Renal pelvis (tissue), 4 donors: Measurements from ENCODE around the gene PKIG. TPM values are rescaled to one million over a fixed set of nuclear protein-coding genes. Genes with fewer than 3 reads are reported as not detected.

Source experiments
- DNase-seq: peaks from one replicate; pipeline ENCODE4 v3.0.0-alpha.2; 2013
- polyA plus RNA-seq, 3 donors: library from polyadenylated mRNA; unstranded; fragments of 120-200 nt; gene quantifications; one replicate each; pipeline ENCODE4 v1.2.1, GENCODE V29; 2013; ENCODE audit not compliant: insufficient read length in 3 of 3

The PKIG gene
- polyA plus RNA-seq, 3 donors = 62.9 to 69.9 (median 67.1) TPM

DNA sequence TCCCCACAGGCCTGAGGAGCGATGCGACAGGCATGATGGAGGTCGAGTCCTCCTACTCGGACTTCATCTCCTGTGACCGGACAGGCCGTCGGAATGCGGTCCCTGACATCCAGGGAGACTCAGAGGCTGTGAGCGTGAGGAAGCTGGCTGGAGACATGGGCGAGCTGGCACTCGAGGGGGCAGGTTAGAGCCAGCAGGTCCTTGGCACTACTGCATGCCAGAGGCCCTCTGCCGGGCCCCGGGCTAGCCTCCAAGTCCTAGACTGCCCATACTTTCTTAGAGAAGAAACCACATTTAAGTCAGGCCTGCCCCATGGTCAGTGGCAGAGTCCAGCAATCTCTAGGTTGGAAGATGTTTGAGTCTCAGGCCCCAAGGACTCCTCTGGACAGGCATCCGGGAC, 32.1 kb downstream of the PKIG start:
- no peak for DNase-seq

DNA sequence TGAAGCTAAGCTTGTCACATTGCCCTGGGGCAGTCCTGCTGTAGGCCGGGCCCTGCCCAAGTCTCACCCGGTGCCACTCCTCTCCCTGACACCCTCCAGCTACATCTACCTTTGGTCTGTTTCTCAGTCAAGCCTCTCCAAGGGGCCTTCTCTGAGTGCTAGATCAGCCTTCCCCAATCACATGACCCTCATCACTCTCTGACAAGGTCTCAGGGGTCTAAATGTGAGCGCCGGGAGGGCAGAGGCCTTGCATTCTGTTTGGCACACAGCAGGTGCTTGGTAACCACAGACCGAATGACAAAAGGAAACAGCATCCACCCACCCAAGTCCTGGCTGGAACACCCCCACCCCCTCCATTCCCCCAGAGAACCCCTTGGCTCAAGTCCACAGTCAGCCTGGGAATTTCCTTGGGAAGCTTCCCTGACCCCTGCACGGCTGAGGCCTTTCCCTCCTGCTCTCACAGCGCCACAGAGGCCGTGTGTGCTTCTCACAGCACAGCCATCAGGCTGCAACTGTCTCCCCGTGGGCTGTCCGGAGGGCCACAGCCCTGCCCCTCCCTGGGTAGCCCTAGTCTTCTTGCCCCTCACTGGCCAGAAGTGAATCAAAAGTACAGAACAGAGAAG, 32.9 kb downstream of the PKIG start:
- DNase-seq = no peak

DNA sequence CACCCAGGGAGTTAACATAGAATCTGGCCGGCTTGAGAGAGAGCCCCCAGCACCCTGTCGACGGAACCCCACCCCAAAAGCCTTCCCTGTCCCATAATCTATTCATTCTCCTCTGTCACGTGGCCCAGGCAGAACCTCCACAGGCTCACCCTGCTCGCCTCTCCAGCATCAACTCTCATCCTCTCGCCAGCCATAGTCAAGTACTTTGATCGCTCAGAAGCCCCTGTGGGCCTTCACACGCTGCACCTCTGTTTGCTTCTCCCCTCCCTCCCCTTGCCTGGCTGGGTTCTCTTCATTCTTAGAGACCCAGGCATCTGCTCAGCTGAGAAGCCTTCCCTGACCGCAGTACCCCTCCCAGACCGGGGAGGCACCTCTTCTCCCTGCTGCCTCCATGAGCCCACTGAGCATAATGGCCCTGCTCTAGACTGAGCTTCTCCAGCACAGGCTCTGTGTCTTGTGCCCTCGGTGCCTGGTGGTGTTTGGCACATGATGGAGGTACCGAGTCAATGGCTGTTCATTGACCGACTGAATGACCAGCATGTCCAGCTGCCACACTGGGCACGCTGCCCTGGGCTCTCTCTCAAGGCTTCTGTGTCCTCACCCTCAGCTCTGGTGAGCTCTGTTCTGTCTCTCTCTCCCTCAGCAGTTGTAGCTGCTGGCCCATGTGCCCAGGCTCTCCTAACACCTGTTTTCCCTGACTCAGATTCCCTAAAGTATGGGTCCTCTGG, 33.7 kb downstream of the PKIG start:
- DNase-seq = no peak

DNA sequence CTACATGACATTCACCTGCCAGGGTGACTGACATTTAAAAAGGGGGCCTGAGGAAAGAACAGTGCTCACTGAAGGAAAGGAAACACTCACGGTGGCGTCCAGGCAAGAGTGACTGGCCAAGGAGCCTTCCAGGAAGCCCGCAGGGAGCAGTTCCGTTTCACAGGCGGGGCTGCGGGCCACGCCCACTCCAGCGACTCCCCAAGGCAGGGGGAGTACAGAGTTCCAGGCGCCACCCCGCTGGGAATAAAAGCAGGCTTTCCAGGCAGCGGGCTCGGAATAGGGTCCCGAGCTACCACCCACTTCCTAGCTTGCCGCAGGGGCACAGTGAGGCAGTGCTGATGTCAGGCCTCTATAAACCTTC, 34.2 kb downstream of the PKIG start:
- no peak for DNase-seq

DNA sequence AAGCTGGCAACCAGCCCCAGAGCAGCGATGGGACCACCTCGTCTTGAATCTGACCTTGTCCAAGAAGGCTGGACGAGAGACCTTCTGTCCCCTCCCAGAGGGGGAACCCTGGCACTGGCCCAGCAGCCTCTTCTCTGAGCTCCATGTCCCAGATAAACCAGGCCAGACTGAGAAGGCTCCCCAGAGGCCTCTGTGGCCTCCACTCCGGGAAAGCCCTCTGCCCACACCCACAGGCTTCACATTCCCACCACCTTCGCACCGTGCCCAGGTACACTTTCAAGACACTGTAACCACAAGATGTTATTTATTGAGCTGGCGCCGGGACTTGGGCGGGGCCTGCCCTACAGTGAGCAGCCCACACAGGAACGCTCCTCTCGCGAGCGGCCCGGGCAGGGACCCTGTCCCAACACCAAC, 35.9 kb downstream of the PKIG start:
- DNase-seq = no peak

DNA sequence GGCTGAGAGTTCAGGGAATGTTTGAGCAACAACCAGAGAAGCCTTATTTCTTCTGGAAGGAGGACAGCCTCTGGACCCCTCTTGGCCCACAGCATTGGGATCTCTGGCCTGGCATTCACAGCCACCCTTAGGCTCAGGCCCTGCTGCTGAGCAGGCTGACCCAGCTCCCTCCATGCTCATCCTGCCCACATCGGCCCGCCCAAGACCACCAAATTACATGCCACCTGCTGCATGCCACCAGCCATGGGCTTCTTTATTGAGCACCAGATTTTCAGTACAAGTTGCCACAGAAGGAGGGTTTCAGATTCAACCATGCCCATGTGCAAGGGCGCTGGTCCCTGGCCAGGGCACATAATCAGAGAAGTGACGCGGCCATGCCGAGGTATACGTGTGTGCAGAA, 36.9 kb downstream of the PKIG start:
- DNase-seq = no peak

DNA sequence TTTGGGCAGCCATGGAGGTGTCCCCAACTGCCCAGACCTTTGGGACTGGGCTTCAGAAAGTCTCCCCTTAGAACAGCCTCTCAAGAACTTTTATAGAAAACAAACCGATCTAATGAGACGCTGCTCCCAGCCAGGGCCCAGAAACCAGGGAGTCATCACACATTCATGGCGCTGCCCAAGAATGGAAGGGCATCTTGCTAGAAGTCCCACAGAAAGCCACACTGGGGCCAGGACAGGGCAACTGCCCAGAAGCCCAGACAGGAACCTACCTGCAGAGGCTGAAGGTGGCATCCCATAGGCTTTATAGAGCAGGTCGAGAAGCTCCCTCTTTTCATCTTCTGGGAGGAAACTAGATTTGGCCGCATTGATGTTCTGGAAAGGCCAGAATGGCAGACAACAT, 37.7 kb downstream of the PKIG start:
- no peak for DNase-seq

DNA sequence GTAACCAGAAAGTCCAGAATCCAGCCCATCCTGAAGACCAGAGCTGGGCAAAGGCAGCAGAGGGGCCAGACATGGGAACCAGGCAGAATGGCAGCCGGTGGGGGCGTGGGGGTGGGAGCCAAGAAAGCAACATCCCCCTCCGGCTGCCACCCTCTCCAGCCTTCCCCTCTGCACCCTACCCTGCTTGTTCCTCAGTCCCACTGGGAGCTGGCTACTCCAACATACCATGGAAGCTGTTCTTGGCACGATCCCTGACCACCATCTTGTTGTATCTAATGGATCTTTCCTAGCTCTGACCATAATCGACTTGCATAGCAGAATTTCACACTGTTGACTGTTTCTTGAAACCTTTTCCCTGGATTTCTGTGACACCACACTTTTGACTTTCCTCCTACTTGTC, 38.9 kb downstream of the PKIG start:
- DNase-seq = no peak

DNA sequence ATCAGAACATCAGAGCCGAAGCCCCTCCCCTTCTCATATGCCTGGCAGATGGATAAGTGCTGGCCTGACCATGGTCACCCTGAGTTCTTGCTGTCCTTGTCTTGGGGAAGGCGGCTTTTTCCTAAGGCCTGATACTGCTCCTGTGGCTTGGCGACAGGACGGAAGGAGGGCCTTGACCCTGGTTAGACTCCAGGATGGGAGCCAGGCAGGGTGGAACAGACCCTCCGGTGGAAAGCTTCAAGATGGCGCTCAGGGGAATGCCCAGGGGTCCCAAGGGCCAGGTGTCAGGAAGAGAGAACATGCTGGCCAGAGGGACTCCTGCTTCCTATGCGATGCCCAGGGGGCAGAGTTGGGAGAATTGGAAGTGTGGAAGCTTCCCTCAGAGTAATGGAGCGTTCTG, 39.6 kb downstream of the PKIG start:
- DNase-seq = no peak

DNA sequence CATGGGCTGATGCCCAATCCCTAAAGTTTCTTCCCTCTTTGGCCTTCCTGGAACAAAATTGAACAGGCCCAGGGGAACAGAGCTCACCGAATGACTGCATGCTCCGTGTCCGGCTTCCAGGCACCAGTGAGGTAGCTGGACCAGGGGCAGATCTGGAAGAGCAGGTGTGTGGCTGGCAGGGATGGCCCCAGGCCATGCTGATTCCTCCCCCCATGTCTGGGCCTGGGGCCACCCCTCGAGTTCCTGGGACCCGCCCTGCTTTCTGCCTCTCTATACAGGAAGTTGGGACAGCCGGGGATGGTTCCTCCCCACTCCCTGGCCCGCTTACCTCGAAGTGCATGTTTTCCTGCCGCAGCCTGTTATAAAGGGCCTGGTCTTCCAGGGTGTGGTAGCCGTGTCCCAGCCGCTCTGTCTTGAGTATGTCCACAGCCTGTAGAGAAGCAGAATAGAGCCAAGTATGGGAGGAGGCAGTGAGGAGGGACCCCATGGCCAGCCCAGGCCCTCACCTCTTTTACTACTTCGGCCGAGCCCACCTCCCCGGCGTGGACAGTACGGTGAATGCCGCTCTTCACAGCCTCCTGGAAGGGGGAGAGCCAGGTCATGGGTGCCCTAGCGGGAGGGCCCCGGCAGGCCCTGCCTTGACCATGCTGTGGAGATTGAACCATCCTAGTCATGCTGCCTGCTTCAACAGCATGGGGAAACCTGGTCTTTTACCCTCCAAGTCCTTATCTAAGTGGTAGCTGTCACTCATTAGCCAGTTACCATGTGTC, 40.3 kb downstream of the PKIG start:
- no peak for DNase-seq

DNA sequence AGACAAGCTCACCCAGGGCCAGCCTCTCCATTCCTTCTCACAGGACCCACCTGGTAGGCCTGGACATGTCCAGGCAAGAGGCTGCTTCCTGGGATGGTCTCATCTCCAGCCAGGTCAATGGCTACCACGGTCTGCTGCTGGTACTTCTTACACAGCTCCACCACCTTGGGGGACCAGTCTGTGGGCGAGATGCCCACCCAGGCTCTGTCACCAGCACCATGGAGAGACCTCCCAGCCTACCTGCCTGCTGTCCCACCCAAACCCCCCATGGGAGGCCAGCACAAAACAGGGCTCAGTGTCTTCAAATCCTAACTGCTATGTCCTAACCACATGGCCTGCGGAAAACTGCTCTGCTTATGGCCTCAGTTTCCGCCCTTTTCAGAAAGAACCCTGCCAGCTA, 41.8 kb downstream of the PKIG start:
- no peak for DNase-seq

DNA sequence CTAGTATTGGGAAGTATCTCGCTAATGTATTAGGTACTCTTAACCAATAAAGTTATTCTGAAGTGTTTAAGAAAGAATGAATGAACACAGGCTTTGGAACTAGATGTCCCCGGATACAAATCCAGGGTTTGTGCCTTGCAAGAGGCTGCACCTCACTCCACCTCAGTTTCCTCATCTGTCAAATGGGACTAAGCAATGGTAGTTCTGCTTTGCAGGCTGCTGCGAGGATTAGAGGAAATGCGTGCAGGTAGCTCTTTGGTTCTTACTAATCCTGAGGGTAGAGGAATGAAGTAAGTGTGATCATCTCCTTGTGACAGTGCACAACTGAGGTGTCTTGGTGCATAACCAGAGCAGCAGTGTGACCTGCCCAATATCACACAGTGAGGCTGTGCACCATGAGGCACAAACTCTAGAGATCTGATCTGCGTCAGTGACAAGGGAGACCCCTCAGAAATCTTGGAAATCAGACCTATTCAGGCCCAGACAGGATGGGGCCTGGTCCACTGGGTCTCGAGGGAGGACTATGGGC, 42.4 kb downstream of the PKIG start:
- no peak for DNase-seq

DNA sequence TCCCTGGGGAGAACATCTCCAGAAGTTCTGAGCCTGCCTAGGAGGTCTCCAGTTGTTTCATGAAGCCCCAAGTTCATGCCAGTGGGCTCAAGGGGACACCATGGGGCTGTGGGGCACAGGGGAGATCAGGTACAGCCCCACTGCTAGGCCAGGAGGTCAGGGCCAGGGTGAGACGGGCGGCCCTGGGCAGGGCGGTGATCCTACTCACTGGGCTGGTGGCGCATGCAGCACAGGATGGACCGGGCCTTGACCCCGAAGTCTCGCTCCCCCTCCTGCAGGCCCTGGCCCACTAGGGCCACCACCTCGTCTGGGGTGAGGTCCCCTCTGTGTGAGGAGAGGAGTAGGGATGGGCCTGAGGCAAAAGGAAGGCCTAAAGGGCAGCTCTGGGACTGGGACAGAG, 43.0 kb downstream of the PKIG start:
- DNase-seq = no peak

DNA sequence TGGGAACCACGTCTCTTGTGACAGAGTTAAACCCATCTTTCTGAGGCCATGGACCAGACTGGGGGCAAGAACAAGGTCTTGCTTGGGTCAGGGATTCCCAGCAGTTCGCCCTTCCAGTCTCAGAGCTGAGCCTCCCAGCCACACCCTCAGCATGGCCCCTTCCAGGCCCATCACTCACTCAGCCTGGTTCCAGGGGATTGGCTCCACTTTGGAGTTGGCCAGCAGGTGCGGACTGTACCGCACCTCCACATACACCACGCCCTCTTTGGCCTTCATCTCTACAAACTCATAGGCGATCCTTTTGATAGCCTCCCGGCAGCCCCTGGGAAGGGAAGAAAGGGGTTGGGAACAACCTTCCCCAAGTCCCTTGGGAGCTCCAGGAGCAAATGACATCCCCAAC, 43.9 kb downstream of the PKIG start:
- no peak for DNase-seq

DNA sequence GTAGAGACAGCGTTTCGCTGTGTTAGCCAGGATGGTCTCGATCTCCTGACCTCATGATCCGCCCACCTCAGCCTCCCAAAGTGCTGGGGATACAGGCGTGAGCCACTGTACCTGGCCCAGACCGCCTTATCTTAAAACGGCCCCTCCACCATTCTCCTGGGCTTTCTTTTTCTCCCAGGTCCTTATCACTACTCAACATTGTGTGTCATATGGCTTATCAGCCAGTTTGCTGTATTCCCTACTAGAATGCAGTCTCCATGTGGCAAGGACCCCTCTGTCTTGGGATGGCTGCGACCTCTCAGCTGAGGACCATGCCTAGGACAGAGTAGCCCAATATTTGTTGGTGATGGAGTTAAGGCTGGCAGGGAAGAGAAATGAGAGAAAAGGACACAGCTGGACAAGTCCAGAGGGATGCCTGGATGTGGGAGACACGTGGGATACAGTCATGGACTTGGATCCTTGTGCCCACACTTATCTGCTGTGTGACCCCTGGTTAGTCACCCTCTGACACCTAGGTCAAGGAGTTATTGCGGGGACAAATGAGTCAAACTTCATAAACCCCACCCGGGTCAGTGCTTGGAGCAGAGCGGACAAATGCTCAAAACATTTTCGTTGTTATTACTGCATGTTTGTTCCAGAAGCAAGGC, 45.1 kb downstream of the PKIG start:
- DNase-seq = no peak

DNA sequence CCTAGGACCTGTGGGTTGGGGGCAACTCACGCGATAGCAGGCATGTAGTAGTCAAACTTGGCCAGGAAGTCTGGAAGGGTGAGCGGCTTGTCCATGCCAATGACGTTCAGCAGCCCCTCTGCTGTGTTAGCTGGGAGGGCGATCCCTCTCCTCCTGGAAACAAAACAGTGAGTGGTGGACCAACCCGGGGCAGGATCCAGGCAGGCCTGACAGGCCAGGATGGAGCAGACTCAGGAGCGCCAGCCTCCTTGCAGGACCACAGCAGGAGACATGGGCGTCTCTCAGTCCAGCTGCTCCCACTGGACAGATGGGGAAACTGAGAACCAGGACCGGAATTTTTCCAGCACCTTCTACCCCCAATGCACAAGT, 46.6 kb downstream of the PKIG start:
- DNase-seq = no peak

DNA sequence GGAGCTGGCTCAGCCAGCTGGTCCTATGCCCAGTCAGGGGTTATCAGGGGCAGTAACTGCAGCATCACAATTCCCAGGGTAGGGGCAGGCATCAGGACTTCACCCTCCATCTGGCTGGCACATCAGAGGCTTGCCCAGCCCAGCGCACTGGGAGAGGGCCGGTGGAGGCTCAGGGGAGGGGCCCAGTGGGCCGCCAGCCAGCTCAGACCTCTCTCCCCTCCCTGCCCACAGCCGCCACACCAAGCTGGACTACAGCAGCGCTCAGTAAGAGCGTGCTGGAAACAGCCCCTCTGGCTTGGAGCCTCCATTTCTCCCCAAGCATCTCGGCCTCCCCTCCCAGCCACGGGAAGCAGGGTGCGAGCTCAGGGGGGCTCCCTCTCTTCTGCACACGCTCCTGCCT, 47.2 kb downstream of the PKIG start:
- no peak for DNase-seq

DNA sequence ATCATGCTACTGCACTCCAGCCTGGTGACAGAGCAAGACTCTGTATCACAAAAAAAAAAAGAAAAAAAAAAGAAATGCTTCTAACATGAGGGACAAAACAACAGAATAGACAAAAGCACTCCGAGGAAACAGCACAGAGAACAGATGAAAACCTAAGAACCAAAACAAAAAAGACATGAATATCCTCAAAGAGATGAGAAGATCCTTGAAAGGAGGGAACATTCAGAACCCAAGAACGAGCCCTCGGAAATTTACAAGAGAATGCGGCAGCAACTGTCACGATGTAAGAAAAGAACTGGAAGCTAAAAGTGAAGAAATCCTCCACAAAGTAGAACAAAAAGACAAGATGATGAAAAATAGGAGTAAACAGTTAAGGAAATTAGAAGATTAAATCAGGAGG, 47.9 kb downstream of the PKIG start:
- no peak for DNase-seq

DNA sequence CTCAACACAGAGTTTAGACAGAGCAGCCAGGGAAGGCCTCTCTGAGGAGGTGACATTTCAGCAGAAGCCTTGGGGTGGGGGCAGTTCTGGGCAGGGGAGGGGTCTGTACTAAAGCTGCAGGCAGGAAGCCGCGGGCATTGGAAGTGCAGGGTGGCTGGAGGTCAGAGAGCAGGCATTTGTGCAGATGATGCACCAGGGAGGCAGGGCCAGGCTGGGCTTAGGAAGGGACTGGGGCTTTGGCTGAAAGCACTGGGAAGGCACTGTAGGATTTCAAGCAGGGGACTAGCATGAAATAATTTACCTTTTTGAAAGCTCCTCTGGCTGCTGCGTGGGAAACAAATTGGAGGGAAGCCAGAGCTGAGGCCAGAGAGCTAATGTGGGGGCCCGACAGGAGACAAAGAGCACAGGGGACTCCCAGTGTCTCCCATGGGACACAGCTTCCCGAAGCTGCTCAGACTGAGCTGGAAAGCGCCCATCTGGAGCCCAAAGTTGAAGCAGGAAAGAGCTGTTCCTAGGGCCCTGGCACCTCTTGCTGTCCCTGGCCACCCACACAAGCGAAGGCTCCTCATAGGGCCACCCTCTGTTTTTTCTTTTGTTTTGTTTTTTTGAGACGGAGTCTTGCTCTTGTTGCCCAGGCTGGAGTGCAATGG, 49.8 kb downstream of the PKIG start:
- DNase-seq = no peak

DNA sequence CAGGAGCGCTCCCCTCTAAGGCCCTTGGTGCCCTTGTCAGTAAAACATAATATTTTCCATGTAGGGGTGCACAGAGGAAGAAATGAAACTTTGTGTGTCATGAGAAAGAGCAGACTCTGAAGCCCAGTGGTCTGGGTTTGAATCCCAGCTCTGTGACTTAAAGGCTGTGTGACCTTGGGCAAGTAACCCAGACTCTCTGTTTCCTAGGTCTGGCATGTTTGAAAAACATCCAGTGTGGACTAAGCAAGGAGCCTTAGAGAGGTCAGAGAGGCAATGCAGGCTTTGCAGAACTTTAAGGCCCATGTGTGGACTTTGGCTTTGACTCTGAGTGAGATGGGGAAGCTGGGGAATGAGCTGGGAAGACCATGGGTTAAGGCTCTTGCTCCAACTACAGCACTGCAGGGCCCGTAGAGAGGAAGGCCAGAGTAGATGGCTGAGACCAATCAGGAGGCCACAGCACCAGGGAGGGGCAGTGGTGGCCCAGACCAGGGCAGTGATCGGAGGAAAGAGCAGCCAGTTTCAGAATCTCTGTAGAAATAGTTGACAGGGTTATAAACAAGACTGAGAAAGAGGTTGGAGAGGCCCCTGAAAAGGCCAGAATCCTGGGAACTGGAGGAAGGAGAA, 50.9 kb downstream of the PKIG start:
- DNase-seq = no peak

DNA sequence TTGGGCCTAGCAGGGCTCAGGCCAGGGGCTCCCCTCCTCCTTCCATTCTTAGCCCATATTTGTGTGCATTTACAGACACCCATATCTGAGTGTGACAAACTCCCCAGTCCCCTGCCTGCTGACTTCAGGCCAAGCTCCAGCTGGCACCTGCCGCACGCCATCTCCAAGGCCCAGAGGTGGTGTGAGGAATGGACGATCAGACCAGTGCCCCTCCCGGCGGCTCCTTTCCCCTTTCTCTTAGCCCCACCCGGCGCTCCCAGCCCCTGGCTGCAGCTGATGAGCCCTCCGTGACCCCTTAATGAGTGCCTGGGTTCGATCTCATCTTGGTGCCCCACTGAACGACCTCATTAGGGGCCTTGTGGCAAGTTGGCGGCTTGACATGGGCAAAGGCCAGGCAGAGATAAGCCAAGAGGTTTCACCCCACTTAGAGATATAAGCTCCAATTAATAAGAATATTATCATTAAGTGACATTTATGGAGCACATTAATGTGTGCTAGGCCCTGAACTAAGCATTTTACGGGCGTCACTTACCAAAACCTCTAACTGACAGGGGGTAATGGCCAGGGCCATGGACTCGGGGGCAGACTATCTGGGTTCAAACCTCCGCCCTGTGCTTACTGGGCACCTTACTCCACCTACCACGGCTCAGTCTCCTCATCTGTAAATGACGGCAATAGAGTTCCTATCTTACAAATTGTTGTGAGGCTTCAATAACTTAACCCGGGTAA, 51.7 kb downstream of the PKIG start:
- DNase-seq = no peak
